ENCODE measurements around the gene CPZ. TPM values are rescaled to one million over a fixed set of nuclear protein-coding genes. Genes with fewer than 3 reads are reported as not detected.

Gene CPZ
- total and polyA plus RNA-seq, 2 of the 4 experiments (the other 2 are of a cell fraction) = 0.90 to 10.3 TPM

- Histone ChIP-seq H2BK15ac (ENCODE audit: low read depth, low read length) (no peak overlapping the region), H3K79me1 (ENCODE audit: low read depth in 1 of 2, low read length in 2 of 2) (no peaks in the 10 kb centered on the region), H3K56ac (ENCODE audit: extremely low read depth, insufficient read depth, low read length) (no peak overlapping the region), H3K4me3 (ENCODE audit: insufficient read depth, low read depth, low read length) (no peak overlapping the region), H3K36me3 (ENCODE audit: control insufficient read depth, insufficient read depth, low read length) (no peaks in the 10 kb centered on the region), H3K18ac (ENCODE audit: low read depth, low read length) (no peak overlapping the region), H2BK5ac (ENCODE audit: low read depth, low read length, poor library complexity, severe bottlenecking) (no peak overlapping the region), H3K27ac (ENCODE audit: insufficient read depth, low read length) (no peak overlapping the region), H4K8ac (ENCODE audit: low read depth in 2 of 2, low read length in 2 of 2) (no peak overlapping the region), H3K9ac (ENCODE audit: low read depth, low read length) (no peak overlapping the region), H3K14ac (replicated peaks; ENCODE audit: low read depth, low read length) (no peak overlapping the region), H3K23ac (ENCODE audit: low read depth, low read length) (no peak overlapping the region), H4K91ac (ENCODE audit: insufficient read depth, low read depth, low read length) (no peak overlapping the region), H2BK20ac (ENCODE audit: low read depth, low read length) (no peak overlapping the region), H2AFZ (replicated peaks; ENCODE audit: low read length, poor library complexity) (no peak overlapping the region), H3K27me3 (ENCODE audit: control insufficient read depth, insufficient read depth, low read length) (no peaks in the 10 kb centered on the region), H3K4me1 (ENCODE audit: control insufficient read depth, insufficient read depth, low read length) (no peaks in the 10 kb centered on the region), H4K20me1 (ENCODE audit: insufficient read depth, low read length) (no peaks in the 10 kb centered on the region), H3K9me1 (ENCODE audit: insufficient read depth, low read length) (no peaks in the 10 kb centered on the region), H3K4ac (ENCODE audit: low read depth, low read length) (no peak overlapping the region), H2BK120ac (ENCODE audit: low read depth, low read length) (no peak overlapping the region), H4K5ac (ENCODE audit: low read depth, low read length) (no peak overlapping the region), H2AK9ac (replicated peaks; ENCODE audit: low read depth, low read length, poor library complexity) (no peak overlapping the region), H3K4me2 (ENCODE audit: low read depth, low read length) (no peak overlapping the region), H3K9me3 (ENCODE audit: control insufficient read depth, insufficient read depth, low read length) (no peaks in the 10 kb centered on the region), H2AK5ac (ENCODE audit: low read depth, low read length) (no peak overlapping the region)
- no peak for DNase-seq
- dilution Hi-C loops (cut with HindIII; ENCODE audit: low sequenced_read_pairs, unreplicated experiment) = no loop called here
- ATAC-seq (ENCODE audit: low read depth) = no peak
- CTCF ChIA-PET = no interaction called here
- POLR2A ChIA-PET (ENCODE audit: unreplicated experiment) = no interaction called here
- TF ChIP-seq POLR2A (IDR thresholded peaks at IDR 0.05; ENCODE audit: low read depth, low read length) = no peak
- no peak for TF ChIP-seq MAFK (IDR thresholded peaks at IDR 0.05; ENCODE audit: low read depth, low read length)
- TF ChIP-seq USF2 (IDR thresholded peaks at IDR 0.05; ENCODE audit: low read depth, low read length) = no peak
- no peak for TF ChIP-seq CTCF (conservative IDR thresholded peaks at IDR 0.05; ENCODE audit: low read depth, low read length)
- TF ChIP-seq MAZ (IDR thresholded peaks at IDR 0.05; ENCODE audit: borderline replicate concordance, low read depth, low read length) = no peak
- TF ChIP-seq BHLHE40 (IDR thresholded peaks at IDR 0.05; ENCODE audit: low read depth, low read length) = no peak
- TF ChIP-seq MXI1 (IDR thresholded peaks at IDR 0.05; ENCODE audit: borderline replicate concordance, low read depth, low read length) = no peak
- TF ChIP-seq CHD1 (IDR thresholded peaks at IDR 0.05; ENCODE audit: low read depth, low read length) = no peak
- TF ChIP-seq CEBPB (IDR thresholded peaks at IDR 0.05; ENCODE audit: low read depth, low read length) = no peak
- in situ Hi-C loops (cut with MboI; ENCODE audit: low sequenced_read_pairs) = no loop called here
- WGBS, 2 experiments (ENCODE audit: extremely low coverage in 2 of 2, insufficient read length in 1 of 2) = 56% methylated on average over 9 of the region's 18 CpGs; no CpG with 5 or more reads in 1 of the 2 experiments
- no TSS peak for BruUV-seq (replicated peaks)
- intact Hi-C loops (cut with micrococcal nuclease) = no loop called here
Measured at GRCh38 chr4:8664031-8664805, 71.7 kb downstream of the CPZ start.
